HL-60/S4 treated with phorbol 12-myristate 13-acetate at 8.2 ng/mL for 4 days and 3 days (cell line): Measurements from ENCODE around the gene MAPK1.
"Not testable (repeated sequence)": the region's sequence is repeated elsewhere in the genome, so short reads cannot be mapped to it uniquely, and the experiment has no call there.

Source experiments
- in situ Hi-C: fragments of 300-500 bp; cut with MboI; formaldehyde crosslinking; loops from 2 replicates; pipeline ENCODE4 v1.15.0; 2022; ENCODE audit warnings: low sequenced_read_pairs

The MAPK1 gene

GRCh38 chr22:21882754-21883333 is 15.4 kb upstream of the MAPK1 start:
- in situ Hi-C loops = not testable (repeated sequence)

- in situ Hi-C loops = no loop called here
Observed at GRCh38 chr22:21881841-21882753, 14.7 kb upstream of the MAPK1 start.

DNA sequence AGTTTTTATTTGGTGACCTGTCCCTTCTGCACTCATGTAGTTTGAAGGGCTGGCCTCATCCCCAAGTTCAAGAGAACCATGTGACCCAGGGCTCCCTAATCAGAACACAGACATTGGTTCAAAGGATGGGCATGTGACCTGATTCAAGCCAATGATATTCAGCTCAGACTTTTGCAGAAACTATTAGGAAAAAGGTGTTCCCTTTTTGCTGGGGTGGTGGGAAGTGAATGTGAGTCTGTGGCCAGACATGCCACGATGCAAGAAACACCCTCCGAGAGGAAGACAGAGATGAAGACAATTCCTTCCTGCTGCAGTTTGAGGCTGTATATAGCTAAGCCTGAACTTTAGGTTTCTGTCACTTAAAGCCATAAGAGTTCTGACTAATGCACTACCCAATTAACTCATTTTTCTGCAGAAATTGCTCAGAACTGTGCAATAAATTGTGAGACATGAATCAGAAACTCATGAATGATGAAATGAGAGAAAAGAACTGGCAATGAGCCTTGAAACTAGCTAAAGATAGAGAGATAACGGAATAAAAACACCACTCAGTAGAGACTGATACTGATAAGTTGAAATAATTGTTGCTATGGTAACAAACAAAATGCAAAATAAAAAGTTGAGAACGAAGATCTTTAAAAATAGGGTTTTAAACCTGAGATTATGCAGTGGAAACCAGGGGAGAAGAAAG is 9.2 kb upstream of the MAPK1 start:
- in situ Hi-C loops = no loop called here

DNA sequence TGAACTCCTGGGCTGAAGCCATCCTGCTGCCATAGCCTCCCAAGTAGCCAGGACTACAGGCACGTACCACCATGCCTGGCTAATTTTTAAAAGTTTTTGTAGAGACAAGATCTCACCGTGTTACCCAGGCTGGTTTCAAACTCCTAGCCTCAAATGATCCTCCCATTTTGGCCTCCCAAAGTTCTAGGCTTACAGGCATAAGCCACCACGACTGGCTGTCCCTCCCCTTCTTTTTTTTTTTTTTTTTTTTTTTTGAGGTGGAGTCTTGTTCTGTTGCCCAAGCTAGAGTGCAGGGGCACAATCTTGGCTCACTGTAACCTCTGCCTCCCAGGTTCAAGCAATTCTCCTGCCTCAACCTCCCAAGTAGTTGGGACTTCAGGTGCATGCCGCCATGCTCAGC is 7.5 kb upstream of the MAPK1 start:
- in situ Hi-C loops = not testable (repeated sequence)

- in situ Hi-C loops = no loop called here
Observed at GRCh38 chr22:21873619-21874018, 6.2 kb upstream of the MAPK1 start.

DNA sequence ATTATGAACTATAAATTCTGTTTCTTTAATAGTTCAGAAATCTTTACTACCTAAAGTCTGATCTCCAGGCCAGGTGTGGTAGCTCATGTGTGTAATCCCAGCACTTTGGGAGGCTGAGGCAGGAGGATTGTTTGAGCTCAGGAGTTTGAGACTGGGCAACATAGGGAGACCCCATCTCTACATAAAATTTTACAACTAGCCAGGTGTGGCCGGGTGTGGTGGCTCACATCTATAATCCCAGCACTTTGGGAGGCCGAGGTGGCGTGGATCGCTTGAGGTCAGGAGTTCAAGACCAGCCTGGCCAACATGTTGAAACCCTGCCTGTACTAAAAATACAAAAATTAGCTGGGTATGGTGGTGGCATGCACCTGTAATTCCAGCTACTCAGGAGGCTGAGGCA is 5.3 kb upstream of the MAPK1 start:
- in situ Hi-C loops = not testable (repeated sequence)

- in situ Hi-C loops = no loop called here
Observed at GRCh38 chr22:21868651-21869050, 1.2 kb upstream of the MAPK1 start.

- in situ Hi-C loops = no loop called here
Observed at GRCh38 chr22:21866833-21867527, 465 bp downstream of the MAPK1 start.

GRCh38 chr22:21865041-21865440 is 2.4 kb downstream of the MAPK1 start:
- in situ Hi-C loops = no loop called here

DNA sequence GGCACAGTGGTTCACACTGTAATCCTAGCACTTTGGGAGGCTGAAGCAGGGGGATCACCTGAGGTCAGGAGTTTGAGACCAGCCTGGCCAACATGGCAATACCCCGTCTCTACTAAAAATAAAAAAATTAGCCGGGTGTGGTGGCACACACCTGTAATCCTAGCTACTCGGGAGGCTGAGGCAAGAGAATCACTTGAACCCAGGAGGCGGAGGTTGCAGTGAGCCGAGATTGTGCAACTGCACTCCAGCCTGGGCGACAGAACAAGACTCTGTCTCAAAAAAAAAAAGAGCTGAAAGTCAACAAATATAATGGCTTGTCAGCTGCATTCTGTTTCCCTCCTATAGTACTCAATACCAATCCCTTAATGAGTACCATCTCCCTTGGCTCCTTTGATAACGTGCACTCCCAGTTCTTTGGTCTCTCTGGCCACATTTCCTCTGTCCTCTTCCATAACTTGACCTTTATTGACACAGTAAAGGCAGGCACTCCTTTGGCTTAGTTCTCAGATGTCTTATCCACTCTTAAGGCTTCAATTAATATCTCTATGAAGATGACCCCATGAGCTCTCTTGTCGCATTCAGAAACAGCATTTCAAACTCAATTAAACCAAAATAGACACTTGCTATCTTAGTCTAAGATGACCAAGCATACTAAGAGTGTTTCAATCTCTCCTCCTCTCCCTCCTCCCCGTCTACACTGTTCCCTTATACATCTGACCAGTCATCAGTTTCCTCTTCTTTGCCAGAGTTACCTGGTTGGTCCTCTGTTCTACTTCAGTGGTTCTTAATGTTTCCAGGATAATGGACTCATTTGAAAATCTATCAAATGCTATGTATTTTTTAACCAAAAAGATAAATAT is 4.8 kb downstream of the MAPK1 start:
- in situ Hi-C loops = no loop called here

- in situ Hi-C loops = no loop called here
Observed at GRCh38 chr22:21861851-21862250, 5.6 kb downstream of the MAPK1 start.

- in situ Hi-C loops = no loop called here
Observed at GRCh38 chr22:21861264-21861848, 6.1 kb downstream of the MAPK1 start.

- in situ Hi-C loops = no loop called here
Observed at GRCh38 chr22:21860491-21861039, 6.9 kb downstream of the MAPK1 start.

GRCh38 chr22:21858025-21858764 is 9.2 kb downstream of the MAPK1 start:
- in situ Hi-C loops = no loop called here

DNA sequence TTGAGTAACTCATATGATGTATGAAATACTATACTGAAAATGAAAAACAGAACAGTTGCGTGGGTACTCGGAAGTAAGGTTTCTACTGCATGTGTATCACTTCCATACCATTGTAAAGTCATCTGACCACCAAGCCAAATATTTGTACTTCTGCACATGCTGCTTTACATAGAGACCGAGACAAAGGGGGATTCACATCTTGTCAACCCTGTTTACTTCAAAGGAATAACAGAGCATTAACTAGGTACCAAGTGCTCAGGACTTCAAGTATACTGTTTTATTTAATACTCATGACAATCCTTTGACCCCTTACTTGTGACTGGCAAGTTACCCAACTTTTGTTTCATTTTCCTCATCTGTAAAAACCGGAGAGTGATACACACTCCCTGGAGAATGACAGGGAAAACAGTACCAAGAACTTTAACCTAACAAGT is 9.9 kb downstream of the MAPK1 start:
- in situ Hi-C loops = no loop called here

- in situ Hi-C loops = no loop called here
Observed at GRCh38 chr22:21856868-21857267, 10.6 kb downstream of the MAPK1 start.

DNA sequence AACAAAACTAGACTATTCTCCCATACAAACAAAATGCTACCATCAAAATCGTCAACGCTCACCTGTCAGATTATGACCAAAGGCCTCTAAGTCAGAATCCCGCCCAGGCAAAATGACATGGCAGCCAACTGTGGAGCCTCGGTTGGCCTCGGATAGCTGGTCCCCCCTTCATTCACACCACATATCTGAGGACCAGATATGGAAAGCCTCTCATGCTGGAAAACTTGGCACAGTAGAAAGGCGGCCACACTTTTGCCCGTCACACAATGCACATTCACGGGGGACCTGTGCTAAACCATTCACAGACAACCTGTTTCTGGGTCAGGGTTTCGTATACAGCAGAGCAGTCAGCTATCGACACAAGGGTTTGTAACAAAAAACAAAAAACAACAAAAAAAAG is 11.2 kb downstream of the MAPK1 start:
- in situ Hi-C loops = no loop called here

- in situ Hi-C loops = no loop called here
Observed at GRCh38 chr22:21855676-21856075, 11.8 kb downstream of the MAPK1 start.

DNA sequence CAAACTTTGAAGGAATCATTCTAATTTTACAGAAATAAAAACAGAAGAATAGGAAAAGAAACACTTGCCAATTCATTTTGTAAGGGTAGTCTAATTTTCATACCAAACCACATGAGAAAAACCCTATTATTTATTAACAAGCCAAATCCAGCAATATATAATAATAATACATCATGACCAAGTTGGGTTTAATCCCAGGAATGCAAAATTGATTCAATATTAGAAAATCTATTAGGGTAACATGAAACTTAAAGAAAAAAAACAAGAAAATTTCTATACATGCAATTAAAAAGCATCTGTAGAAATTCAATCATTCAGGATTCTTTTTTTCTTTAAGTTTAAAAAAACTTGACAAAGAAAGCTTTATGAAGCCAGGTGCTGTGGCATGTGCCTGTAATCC is 16.8 kb downstream of the MAPK1 start:
- in situ Hi-C loops = no loop called here
